ENCODE results near the gene HECW1.

Gene HECW1

DNA sequence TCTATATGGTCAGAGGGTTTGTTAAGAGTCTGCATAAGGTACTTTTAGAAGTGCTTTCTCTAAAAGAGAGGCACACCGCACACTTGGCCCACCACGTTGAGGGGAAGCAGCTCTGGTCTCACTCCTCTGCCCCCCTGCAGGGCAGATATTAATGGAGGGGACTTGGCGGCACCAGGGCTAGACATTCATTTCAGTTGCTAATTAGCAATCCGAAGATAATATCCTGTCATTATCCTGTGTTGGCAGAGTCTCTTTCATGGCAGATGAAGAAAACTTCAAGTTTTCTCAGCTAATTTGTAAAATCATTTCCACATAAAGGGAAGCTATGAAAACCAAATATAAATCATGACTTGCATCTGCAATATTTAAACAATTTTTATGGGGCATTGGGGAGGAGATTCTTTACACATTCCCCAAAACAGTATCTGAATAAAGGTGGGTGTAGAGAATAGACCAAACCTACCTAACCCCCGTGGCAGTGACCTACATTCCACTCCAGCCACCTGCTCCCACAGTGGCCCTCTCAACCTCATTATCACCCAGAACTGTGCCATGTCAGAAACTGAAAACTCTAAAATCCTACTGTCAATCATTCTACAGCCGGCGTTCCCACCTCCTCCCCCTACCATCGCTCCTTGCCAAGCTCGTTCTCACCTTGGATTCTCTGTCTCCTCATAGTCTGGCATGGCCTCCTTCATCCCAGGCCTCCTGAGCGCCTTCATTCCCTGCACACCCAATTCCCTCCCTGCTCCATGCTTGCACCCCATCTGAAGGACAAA lies 416.3 kb downstream of the HECW1 start:
- no peak overlapping the region for H3K23ac ChIP-seq (ENCODE audit: low read length in 2 of 2)
- no peak overlapping the region for H2BK15ac ChIP-seq (ENCODE audit: low read depth, poor library complexity, severe bottlenecking)
- H3K27me3 ChIP-seq (ENCODE audit: control insufficient read depth in 1 of 2, insufficient read depth in 1 of 2, low read length in 2 of 2) = no peaks in the 10 kb centered on the region
- no peak overlapping the region for H3K27ac ChIP-seq (ENCODE audit: low read length, poor library complexity, severe bottlenecking)
- no peak overlapping the region for H3K4me3 ChIP-seq (ENCODE audit: insufficient read depth in 1 of 2, low read depth in 1 of 2, low read length in 2 of 2)
- H3K9ac ChIP-seq (ENCODE audit: low read length) = no peak overlapping the region
- H2BK12ac ChIP-seq (ENCODE audit: low read length in 2 of 2) = no peak overlapping the region
- no peak overlapping the region for H4K91ac ChIP-seq (ENCODE audit: low read length)
- H3K9me3 ChIP-seq (ENCODE audit: control insufficient read depth, low read length) = no peaks in the 10 kb centered on the region
- no peak overlapping the region for H2AFZ ChIP-seq (ENCODE audit: low read depth, low read length)
- H3K4me1 ChIP-seq (ENCODE audit: control insufficient read depth, insufficient read depth, low read depth, low read length) = peaks cover 2% of the 10 kb centered on the region
- H2BK5ac ChIP-seq (ENCODE audit: low read depth, low read length, poor library complexity, severe bottlenecking) = no peak overlapping the region
- WGBS = 77% methylated on average over 9 of the region's 10 CpGs
- H3K14ac ChIP-seq (ENCODE audit: low read length in 2 of 2) = no peak overlapping the region
- H4K8ac ChIP-seq (ENCODE audit: low read length) = no peak overlapping the region
- no peak overlapping the region for H3K4me2 ChIP-seq (ENCODE audit: low read length, poor library complexity, severe bottlenecking)
- H3K18ac ChIP-seq (ENCODE audit: low read depth in 1 of 2, low read length in 2 of 2) = no peak overlapping the region
- no peak overlapping the region for H3K4ac ChIP-seq (ENCODE audit: low read depth in 1 of 2, low read length in 2 of 2)
- H3K36me3 ChIP-seq (ENCODE audit: control insufficient read depth in 1 of 2, insufficient read depth in 2 of 2, low read depth in 1 of 2, low read length in 2 of 2) = no peaks in the 10 kb centered on the region
- no peak overlapping the region for H2AK5ac ChIP-seq (ENCODE audit: low read length, severe bottlenecking)
- H3K79me1 ChIP-seq (replicated peaks; ENCODE audit: low read length, poor library complexity, severe bottlenecking) = no peaks in the 10 kb centered on the region
- no peak overlapping the region for H2BK120ac ChIP-seq (ENCODE audit: low read depth, low read length)
- no peak for DNase-seq

DNA sequence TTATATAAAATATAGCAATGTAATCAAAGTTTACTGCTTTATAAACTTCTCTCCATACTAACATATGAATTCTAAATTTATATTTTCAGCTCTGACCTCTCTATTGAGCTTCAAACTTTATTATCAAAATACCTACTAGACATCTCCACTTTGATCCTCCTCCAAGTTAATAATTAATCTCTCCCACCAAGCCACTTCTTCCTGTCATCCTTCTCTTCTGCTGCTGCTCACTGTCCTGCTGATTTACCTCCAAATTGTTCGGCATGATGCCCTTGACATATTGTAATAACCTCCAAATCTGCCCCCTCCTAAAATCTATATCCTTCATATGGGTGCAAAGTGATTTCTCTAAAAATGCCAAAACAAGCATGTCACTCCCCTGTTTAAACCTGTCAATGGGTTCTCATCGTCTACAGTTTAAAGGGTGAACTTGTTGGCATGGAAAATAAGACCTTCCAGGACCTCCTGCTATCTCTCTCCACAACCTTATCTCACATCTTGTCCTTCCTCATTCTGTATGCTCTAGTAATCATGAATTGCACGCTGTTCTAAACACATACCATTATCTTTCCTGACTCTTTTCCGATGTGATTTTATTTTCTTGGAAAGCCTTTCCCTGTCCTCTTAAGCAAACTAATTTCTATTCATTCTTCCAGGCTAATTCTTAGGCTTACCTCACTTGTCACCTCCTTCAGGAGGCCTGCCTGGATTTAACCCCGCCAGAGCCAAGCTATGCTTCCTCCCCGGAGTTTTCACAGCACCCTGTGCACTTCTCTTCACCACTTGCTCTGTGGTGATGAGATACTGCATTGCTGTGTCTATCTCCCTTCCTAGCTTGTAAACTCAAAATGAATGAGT lies 418.3 kb downstream of the HECW1 start:
- Histone ChIP-seq H2BK5ac (ENCODE audit: low read depth, low read length, poor library complexity, severe bottlenecking) (no peak overlapping the region), H4K8ac (ENCODE audit: low read length) (no peak overlapping the region), H3K4me3 (ENCODE audit: insufficient read depth in 1 of 2, low read depth in 1 of 2, low read length in 2 of 2) (no peak overlapping the region), H2BK120ac (ENCODE audit: low read depth, low read length) (no peak overlapping the region), H3K4me1 (ENCODE audit: control insufficient read depth, insufficient read depth, low read depth, low read length) (peaks cover 6% of the 10 kb centered on the region), H3K4ac (ENCODE audit: low read depth in 1 of 2, low read length in 2 of 2) (no peak overlapping the region), H3K18ac (ENCODE audit: low read depth in 1 of 2, low read length in 2 of 2) (no peak overlapping the region), H3K27me3 (ENCODE audit: control insufficient read depth in 1 of 2, insufficient read depth in 1 of 2, low read length in 2 of 2) (no peaks in the 10 kb centered on the region), H3K27ac (ENCODE audit: low read length, poor library complexity, severe bottlenecking) (no peak overlapping the region), H3K4me2 (ENCODE audit: low read length, poor library complexity, severe bottlenecking) (no peak overlapping the region), H2BK15ac (ENCODE audit: low read depth, poor library complexity, severe bottlenecking) (no peak overlapping the region), H4K91ac (ENCODE audit: low read length) (no peak overlapping the region), H2BK12ac (ENCODE audit: low read length in 2 of 2) (no peak overlapping the region), H3K9me3 (ENCODE audit: control insufficient read depth, low read length) (no peaks in the 10 kb centered on the region), H3K9ac (ENCODE audit: low read length) (no peak overlapping the region), H3K14ac (ENCODE audit: low read length in 2 of 2) (no peak overlapping the region), H3K36me3 (ENCODE audit: control insufficient read depth in 1 of 2, insufficient read depth in 2 of 2, low read depth in 1 of 2, low read length in 2 of 2) (no peaks in the 10 kb centered on the region), H2AFZ (ENCODE audit: low read depth, low read length) (no peak overlapping the region), H2AK5ac (ENCODE audit: low read length, severe bottlenecking) (no peak overlapping the region), H3K79me1 (replicated peaks; ENCODE audit: low read length, poor library complexity, severe bottlenecking) (no peaks in the 10 kb centered on the region), H3K23ac (ENCODE audit: low read length in 2 of 2) (no peak overlapping the region)
- 81% methylated on average over 6 of the region's 6 CpGs for WGBS
- no peak for DNase-seq

DNA sequence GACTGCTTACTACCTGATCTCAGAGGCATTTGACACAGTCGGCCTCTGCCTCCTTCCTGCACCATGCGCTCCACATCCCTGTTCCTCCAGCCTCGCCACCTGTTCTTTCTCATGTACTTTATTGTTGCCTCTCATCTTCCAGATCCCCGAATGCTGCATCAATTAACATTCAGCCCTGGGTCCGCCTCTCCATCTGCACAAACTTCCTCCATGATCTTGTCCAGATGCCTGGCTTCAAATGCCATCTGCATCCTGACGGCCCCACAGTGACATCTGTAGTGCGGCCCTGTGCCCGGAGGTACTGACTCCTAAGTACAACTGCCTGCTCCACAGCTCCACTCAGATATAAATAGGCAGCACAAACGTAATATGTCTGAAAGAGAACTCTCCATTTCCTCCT lies 419.3 kb downstream of the HECW1 start:
- no peak overlapping the region for H4K91ac ChIP-seq (ENCODE audit: low read length)
- H2AK5ac ChIP-seq (ENCODE audit: low read length, severe bottlenecking) = peak overlapping the region; percentile 24
- no peak overlapping the region for H2BK15ac ChIP-seq (ENCODE audit: low read depth, poor library complexity, severe bottlenecking)
- no peak overlapping the region for H2AFZ ChIP-seq (ENCODE audit: low read depth, low read length)
- peaks cover 12% of the 10 kb centered on the region for H3K4me1 ChIP-seq (ENCODE audit: control insufficient read depth, insufficient read depth, low read depth, low read length)
- H3K79me1 ChIP-seq (replicated peaks; ENCODE audit: low read length, poor library complexity, severe bottlenecking) = no peaks in the 10 kb centered on the region
- no peak overlapping the region for H3K9ac ChIP-seq (ENCODE audit: low read length)
- H3K27me3 ChIP-seq (ENCODE audit: control insufficient read depth in 1 of 2, insufficient read depth in 1 of 2, low read length in 2 of 2) = no peaks in the 10 kb centered on the region
- H3K23ac ChIP-seq (ENCODE audit: low read length in 2 of 2) = no peak overlapping the region
- no peaks in the 10 kb centered on the region for H3K36me3 ChIP-seq (ENCODE audit: control insufficient read depth in 1 of 2, insufficient read depth in 2 of 2, low read depth in 1 of 2, low read length in 2 of 2)
- H3K4me2 ChIP-seq (ENCODE audit: low read length, poor library complexity, severe bottlenecking) = no peak overlapping the region
- no peak overlapping the region for H2BK120ac ChIP-seq (ENCODE audit: low read depth, low read length)
- H3K4me3 ChIP-seq (ENCODE audit: insufficient read depth in 1 of 2, low read depth in 1 of 2, low read length in 2 of 2) = no peak overlapping the region
- H3K9me3 ChIP-seq (ENCODE audit: control insufficient read depth, low read length) = no peaks in the 10 kb centered on the region
- WGBS = 84% methylated on average over 9 of the region's 9 CpGs
- H2BK12ac ChIP-seq (ENCODE audit: low read length in 2 of 2) = no peak overlapping the region
- no peak overlapping the region for H3K27ac ChIP-seq (ENCODE audit: low read length, poor library complexity, severe bottlenecking)
- H3K14ac ChIP-seq (ENCODE audit: low read length in 2 of 2) = no peak overlapping the region
- no peak for DNase-seq
- no peak overlapping the region for H2BK5ac ChIP-seq (ENCODE audit: low read depth, low read length, poor library complexity, severe bottlenecking)
- H4K8ac ChIP-seq (ENCODE audit: low read length) = no peak overlapping the region
- no peak overlapping the region for H3K18ac ChIP-seq (ENCODE audit: low read depth in 1 of 2, low read length in 2 of 2)
- no peak overlapping the region for H3K4ac ChIP-seq (ENCODE audit: low read depth in 1 of 2, low read length in 2 of 2)

DNA sequence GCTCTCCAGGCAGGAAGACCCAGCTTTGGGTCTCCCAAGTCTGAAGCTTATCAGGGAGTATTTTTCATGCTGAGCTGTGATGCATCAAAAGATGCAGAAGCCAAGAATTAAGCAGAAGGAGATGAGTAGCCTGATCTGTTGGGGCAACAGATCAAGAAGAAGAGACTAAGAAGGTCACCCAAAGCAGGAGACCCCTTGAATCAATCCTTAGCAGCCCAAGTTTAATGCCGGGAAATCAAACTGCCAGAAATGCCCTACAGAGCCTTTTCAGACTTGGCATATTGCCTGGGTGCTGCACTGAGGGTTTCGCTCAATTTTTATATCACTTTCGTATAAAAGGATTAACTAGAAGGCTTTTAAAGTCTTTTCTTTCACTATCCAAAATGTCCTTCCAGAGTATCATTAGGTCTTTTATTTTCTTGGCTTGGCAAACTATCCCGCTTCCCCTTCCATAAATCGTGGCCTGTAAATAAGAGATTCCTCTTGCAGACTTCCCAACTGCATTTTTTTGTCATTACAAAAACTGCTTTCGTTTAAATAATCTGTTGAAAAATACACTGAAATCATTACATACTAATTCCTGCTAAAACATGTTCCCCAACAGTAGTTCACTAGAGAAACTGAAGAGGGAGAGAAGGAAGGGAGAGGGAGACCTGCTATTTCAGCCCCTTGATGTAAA lies 421.5 kb downstream of the HECW1 start:
- Histone ChIP-seq H3K14ac (ENCODE audit: low read length in 2 of 2) (no peak overlapping the region), H2AK5ac (ENCODE audit: low read length, severe bottlenecking) (peak overlapping the region; percentile 62), H2BK12ac (ENCODE audit: low read length in 2 of 2) (peak overlapping the region in 1 of 2 experiments; percentile 65), H3K23ac (ENCODE audit: low read length in 2 of 2) (no peak overlapping the region), H3K4me1 (ENCODE audit: control insufficient read depth, insufficient read depth, low read depth, low read length) (peaks cover 19% of the 10 kb centered on the region), H3K4me2 (ENCODE audit: low read length, poor library complexity, severe bottlenecking) (no peak overlapping the region), H3K9ac (ENCODE audit: low read length) (peak overlapping the region; percentile 28), H3K9me3 (ENCODE audit: control insufficient read depth, low read length) (no peaks in the 10 kb centered on the region), H3K79me1 (replicated peaks; ENCODE audit: low read length, poor library complexity, severe bottlenecking) (no peaks in the 10 kb centered on the region), H3K4ac (ENCODE audit: low read depth in 1 of 2, low read length in 2 of 2) (peak overlapping the region in 1 of 2 experiments; percentile 44), H2BK120ac (ENCODE audit: low read depth, low read length) (no peak overlapping the region), H3K27ac (ENCODE audit: low read length, poor library complexity, severe bottlenecking) (peak overlapping the region; percentile 95), H4K91ac (ENCODE audit: low read length) (no peak overlapping the region), H2AFZ (ENCODE audit: low read depth, low read length) (no peak overlapping the region), H3K4me3 (ENCODE audit: insufficient read depth in 1 of 2, low read depth in 1 of 2, low read length in 2 of 2) (peak overlapping the region in 1 of 2 experiments; percentile 17), H3K18ac (ENCODE audit: low read depth in 1 of 2, low read length in 2 of 2) (peak overlapping the region; percentile 8 to 14), H3K36me3 (ENCODE audit: control insufficient read depth in 1 of 2, insufficient read depth in 2 of 2, low read depth in 1 of 2, low read length in 2 of 2) (no peaks in the 10 kb centered on the region), H2BK15ac (ENCODE audit: low read depth, poor library complexity, severe bottlenecking) (no peak overlapping the region), H4K8ac (ENCODE audit: low read length) (no peak overlapping the region), H3K27me3 (ENCODE audit: control insufficient read depth in 1 of 2, insufficient read depth in 1 of 2, low read length in 2 of 2) (no peaks in the 10 kb centered on the region), H2BK5ac (ENCODE audit: low read depth, low read length, poor library complexity, severe bottlenecking) (no peak overlapping the region)
- 84% methylated on average over 5 of the region's 6 CpGs for WGBS
- DNase-seq = peak; percentile 60
